GM18526 (cell line): ENCODE results near the gene E4F1.

Source experiments
- POLR2A ChIP-seq: IDR thresholded peaks from 3 replicates; pipeline ENCODE4 v1.6.1; 2011; ENCODE audit not compliant: insufficient read length; ENCODE audit errors: extremely low read depth

E4F1 gene

DNA sequence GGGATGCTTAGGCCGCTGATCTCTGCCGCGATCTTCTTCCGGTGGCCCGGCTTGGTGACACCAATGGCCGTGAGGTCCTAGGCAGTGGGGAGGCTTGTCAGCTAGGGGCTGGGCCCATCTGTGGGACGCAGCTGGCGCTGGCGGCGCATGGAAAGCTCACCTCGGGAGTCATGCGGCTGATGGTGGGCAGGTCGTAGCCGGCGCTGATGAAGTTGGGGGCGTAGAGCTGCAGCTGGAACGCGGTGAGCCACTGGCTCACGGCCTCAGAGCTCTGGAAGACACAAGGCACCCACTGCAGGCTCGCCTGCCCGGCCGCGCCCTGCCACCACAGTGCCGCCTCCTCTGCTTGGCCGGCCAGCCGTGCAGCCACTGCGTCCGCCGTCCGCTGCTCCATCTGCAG, 39.7 kb upstream of the E4F1 start:
- TF ChIP-seq POLR2A: no peak

DNA sequence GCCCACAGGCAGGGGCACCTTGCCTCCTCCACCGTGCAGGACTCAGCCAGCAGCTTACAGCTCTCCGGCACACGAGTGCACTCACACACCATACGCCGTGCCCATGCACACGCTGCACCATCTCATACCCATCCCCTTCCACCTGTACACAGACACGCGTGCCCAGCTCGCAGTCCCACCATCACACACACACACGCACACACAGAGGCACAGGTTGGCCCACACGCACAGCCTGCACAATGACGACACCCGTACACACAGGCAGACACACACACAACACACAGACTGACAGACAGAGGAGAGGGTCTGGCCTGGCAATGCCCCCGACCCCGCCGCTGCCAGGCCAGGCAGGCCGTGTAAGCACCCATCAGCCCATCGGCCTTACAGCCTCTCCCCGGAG, 39.0 kb upstream of the E4F1 start:
- no peak for TF ChIP-seq POLR2A

DNA sequence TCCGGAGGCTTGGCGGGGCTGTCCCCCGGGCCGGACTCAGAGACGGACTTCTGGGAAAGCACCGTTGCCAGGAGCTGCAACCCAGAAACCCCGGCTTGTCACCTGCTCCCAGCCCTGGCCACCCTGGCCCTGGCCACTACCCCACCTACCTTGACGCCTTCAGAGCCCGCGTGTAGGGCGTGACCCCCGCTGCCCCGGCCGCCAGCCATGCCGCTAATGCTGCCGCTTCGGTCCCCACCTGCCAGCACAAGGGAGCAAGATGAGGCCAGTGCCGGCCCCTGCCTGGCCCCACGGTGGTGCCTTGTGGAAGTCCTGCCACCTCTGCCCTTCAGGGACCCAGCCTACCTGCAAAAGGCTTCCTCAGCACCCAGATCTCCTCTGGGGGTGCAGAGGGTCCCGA, 38.4 kb upstream of the E4F1 start:
- TF ChIP-seq POLR2A: no peak

DNA sequence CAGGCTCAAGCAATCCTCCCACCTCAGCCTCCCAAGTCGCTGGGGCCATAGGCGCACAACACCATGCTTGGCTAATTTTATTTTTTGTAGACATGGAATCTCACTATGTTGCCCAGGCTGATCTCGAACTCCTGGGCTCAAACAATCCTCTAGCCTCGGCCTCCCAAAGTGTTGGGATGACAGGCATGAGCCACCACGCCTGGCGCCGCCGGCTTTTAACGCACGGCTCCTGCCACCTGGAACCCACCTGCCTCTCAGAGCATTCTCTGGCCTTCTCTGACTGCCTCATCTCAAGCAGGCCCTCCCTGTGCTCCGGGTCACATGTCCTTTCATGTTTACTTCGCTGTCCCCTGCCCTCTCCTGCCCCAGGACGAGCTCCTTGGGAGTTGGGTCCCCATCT, 37.3 kb upstream of the E4F1 start:
- no peak for TF ChIP-seq POLR2A

DNA sequence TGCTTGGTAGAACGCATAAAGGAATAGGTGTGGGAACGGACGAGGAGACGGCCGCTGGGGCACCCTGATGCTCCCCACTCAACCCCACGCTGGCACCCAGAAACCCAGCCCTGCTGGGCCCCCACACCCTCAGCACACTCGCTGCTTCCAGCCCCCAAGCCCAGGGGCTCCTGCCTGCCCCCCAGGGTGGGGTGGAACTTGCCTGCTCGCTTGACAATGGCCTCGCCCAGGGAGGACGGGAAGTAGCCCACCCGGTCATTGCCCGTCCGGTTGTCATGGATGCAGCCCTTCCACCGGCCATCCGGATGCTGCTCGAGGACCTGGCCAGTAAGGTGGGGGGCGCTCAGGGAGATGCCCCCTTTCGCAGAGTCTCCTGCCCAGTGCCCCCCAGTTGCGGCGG, 36.9 kb upstream of the E4F1 start:
- no peak for TF ChIP-seq POLR2A

DNA sequence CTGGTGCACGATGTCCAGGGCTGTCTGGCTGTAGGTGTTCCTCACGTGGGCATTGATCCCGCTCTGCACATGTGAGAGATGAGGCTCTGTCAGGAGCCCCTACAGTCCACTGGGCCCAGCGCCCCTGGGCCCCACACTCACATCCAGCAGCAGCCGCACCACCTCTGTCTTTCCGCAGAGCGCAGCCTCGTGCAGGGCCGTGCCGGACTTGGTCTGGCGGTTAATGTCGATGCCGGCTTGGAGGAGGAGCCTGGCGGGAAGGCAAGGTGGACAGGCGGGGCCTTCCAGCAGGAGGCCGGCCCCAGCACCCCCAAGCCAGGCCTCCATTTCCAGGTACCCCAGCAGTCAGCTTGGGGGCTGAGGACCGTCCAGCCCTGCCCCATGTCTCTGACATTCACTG, 36.2 kb upstream of the E4F1 start:
- no peak for TF ChIP-seq POLR2A

DNA sequence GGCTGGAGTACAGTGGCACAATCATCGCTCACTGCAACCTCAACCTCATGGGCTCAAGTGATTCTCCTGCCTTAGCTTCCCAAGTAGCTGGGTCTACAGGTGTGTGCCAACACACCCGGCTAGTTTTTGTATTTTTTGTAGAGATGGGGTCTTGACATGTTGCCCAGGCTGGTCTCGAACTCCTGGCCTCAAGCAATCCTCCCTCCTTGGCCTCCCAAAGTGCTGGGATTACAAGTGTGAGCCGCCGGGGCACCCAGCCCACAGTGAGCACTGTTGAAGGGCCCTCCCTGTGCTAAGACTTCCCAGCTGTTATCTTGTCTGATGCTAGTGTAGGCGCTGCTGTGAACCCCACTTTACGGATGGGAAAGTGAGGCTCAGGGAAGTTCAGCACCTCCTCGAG, 35.0 kb upstream of the E4F1 start:
- no peak for TF ChIP-seq POLR2A

DNA sequence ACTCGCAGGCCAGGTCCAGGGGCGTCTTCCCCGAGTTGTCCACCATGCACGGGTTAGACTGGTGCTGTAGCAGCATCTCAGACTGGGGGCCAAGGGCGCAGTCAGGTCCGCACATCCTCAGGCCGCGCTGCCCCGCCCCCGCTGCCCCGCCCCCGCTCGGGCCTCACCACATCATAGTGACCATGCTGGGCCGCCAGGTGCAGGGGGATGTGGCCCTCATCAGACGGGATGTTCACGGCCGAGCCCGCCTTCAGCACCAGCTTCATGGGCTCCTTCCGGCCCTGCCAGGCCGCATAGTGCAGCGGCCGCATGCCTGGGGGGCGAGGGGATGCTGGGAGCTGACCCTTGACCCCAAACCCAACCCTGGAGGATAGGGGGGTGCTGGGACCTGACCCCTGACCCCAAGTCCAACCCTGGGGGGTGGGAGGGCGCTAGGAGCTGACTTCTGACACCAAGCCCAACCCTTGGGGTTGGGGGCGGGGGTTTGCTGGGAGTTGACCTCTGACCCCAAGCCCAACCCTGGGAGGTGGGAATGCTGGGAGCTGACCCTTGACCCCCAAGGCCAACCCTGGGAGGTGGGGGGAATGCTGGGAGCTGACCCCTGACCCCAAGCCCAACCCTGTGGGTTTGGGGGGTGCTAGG, 34.0 kb upstream of the E4F1 start:
- no peak for TF ChIP-seq POLR2A

DNA sequence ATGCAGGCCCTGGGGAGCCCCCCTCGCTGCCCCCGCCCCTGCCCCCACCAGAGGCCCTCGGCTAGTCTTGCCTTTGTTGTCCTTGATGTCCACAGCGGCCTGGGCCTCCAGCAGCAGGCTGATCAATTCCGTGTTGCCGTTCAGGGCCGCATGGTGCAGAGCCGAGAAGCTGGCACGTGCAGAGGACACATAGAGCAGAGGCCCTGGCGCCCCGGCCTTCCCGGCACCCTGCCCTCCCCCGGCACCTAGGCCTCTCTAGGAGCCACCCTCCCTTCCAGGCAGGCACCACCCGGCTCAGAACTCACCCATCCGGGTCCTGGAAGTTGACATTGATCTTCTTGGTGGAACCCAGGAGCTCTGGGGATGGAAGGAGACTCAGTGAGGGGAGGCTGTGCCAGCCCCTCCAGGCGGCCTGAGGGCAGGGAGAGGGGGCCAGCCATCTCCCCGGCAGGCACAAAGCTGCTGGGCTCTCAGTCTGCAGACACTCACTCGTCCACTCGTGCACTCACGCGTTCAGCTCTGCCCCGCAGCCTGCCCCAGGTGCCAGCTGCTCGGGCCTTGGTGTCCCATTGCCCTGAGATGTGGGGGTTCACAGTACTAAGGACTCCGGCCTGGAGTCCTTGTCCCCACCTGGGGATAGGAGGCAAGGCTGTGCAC, 33.3 kb upstream of the E4F1 start:
- TF ChIP-seq POLR2A: no peak

DNA sequence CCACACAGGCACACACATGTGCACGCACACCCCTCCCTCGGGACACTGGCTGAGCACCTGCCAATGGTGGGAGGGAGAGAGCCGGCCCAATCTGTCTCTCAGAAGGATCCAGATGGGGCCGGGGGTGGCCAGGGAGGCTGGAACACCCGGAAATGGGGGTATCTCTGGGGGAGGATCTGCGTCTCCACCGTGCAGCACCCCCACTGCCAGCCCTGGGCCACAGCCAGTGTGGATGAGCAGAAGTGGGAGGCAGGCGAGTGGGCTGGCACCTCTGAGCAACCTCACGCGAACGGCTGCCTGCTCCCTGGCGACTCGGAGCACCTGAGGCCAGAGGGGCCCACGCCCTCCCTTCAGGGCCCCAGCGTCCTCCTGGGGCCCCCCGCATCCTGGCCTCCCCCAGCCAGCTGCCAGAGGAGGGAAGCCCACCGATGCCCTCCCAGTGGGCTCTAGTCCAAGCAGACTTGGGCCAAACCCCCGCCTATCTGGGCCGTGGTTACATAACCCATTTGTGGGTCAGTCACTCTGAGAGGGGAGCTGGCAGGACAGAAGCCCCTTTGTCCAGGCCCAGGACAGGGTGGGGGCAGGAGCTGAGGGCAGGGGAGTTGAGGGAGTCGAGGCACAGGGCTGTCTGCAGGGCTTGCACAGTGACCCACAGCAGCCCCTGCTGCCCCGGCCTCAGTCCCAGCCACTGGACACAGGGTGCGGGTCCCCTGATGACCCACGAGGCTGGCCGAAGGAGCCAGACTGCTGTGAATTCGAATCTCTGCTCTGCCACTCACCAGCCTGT, 32.5 kb upstream of the E4F1 start:
- TF ChIP-seq POLR2A: no peak

DNA sequence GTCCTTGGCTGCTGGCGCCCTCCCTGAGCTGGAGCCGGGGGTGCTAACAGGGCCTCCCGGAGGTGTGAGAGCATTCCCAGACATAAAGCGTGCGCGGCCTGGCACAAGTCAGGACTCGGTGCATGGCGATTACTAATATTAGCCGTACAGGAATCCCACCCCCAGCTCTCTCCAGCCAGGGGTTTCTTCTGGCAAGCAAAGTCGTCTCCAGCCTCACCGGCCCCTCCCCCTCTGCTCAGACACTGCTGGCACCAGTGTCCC, 32.0 kb upstream of the E4F1 start:
- no peak for TF ChIP-seq POLR2A

DNA sequence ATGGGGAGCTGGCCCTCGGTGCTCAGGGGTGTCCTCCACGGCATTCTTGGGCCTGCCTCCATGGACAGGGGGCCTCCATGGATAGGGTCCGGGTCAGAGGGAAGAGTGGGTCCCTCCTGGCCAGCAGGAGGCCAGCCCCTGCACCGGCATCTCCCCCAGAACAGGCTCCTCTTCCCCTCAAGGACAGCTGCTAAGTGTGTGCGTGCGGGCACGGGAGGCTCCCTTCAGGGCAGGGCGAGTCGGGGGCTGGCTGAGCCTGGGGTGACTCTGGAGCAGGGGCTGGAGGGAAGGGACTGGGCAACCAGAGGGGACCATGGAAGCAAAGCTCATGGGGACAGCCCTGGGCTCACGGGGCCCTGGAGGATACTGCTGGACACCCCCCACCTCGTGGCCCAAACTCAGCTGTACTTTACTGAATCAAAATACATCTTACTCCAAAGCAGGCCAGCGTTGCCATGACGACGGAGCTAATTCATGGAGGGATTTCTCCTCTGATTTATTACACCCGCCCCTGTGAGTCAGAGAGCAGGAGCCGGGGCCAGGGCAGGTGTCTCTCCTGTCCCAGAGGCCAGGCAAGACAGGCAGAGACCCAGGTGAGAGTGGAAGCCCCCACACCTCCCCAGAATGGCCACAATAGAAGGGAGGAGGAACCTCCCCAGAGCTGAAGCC, 29.1 kb upstream of the E4F1 start:
- no peak for TF ChIP-seq POLR2A

DNA sequence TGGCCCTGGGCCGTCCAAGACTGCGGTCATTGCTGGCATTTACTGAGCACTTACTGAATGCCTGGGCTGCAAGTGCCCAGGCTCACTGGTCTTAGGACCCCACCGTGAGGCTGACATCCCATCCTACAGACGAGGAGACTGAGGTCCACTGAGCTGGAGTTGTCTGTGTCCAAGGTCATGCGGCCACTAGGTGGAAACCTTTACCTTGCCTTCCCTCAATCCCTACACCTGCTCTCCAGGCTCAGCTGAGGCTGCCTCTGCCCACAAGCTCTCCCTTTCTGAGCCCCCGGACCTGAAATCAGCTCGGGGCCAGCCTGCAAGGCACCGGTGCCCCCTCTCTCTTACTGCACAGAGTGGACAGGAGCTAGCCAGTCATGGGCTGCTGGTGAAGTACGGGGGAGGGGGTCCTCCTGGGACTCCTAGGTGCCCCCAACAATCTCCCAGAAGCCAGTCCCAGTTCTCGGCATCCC, 28.5 kb upstream of the E4F1 start:
- TF ChIP-seq POLR2A: no peak

DNA sequence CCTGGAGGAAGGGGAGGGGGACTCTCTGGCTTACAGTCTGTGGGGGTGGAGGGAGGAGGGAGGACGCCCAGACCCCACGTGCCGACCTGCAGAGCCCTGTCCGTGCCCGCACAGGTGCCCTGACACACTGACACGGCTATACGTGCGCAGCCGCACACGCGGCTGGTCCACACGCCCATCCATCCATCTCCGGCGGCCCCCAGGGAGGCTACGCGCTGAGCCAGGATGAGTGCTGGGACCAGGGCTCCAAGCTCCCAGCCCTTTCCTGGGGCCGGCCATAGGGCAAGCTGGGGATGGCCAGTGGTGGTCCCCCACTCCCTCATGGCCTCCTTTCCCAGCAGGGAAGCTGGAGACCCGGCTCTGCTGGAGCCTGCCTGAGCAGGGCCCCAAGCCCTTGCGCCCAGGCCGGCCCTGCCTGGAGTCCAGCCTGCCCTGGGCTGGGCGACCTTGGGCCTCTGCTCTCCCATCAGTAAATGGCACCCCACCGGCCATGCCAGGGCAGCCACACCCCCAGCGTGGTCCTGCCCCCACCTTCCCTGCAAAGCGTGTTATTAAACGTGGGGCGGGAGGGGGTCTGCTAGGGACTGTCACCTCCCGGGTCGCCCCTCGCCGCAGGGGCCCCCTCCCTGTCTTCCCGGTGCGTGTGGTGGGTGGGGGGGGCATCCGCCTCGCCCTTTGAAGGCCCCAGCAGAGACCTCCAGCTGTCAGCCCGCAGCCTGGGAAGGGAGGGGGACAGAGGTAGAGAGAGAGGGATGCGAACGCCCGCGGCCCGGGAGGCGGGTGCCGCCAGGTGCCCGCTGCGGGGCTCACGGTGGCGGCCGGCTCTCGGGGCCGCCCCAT, 27.8 kb upstream of the E4F1 start:
- TF ChIP-seq POLR2A: no peak

DNA sequence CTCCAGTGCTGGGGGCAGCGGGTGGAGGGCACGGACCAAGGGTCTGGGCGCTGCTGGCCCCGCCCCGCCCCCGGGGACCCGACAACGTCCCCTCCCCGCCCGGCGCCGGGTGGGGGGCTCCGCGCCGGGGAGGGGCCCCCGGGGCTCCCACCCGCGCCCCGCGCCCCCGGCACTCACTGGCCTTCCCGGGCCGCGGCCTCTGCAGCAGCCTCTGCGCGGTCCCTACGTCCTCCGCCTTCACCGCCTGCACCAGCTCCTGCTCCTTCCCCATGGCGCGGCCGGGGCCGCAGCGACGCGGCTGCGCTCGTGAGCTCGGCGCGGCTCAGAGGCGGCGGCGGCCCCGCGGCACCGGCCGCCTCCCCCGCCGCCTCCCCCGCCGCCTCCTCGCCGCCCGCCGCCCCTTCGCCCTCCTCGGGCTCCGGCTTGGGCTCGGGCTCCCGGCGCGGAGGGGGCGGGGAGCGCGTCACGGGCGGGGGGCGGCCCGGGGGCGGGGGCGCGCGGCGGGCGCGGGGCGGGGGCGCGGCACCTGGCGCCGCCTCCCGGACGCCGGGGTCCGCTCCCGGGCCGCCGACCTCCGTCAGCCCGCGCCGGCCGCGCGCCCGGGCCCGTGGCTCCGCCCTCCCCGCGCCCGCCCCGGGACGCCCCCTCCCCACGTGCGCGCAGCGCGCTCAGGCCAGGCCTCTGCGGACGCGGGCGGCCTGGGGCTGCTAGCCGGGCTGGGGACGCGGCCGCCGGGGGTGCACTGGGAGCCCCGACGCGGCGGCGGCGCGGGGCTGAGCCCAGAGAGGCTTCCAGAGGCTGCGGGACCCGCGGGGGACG, 27.0 kb upstream of the E4F1 start, which contains the start of gene CASKIN1:
Gene CASKIN1 (minus strand): TSS at position 444 of the 819 bp plus-strand sequence. CDS start 173 bp downstream, at position 271.
- TF ChIP-seq POLR2A: no peak
